Panc1 (cell line): ENCODE measurements around the gene POLR3B. TPM values are rescaled to one million over a fixed set of nuclear protein-coding genes. Genes with fewer than 3 reads are reported as not detected.

ENCODE experiments used
- ATAC-seq: fragments of 200-7000 bp; cut with Tn5 transposase; 2 replicates; pipeline ENCODE4 v1.9.1; 2020; ENCODE audit warnings: mild to moderate bottlenecking, moderate library complexity
- BruUV-seq: library from RNA; stranded (reverse); fragments of 400-500 nt; replicated peaks from 2 replicates; lab custom pipeline; 2021; lab: Mats Ljungman, UMichigan
- CTCF ChIA-PET: fragments of 300-600 bp; sonication (Branson Sonifier 250); formaldehyde crosslinking; loops from one replicate; lab custom pipeline; 2022; ENCODE audit warnings: antibody characterized with exemption; lab: Charles Lee
- POLR2A ChIA-PET: fragments of 300-600 bp; sonication (Branson Sonifier 250); formaldehyde crosslinking; loops from one replicate; lab custom pipeline; 2022; ENCODE audit warnings: antibody characterized with exemption; lab: Charles Lee
- DNase-seq: peaks from one replicate; pipeline ENCODE4 v3.0.0-alpha.2; 2010; ENCODE audit warnings: low read depth, low spot score
- H3K27ac ChIP-seq: 2 replicates; pipeline ENCODE4 v1.5.1; 2011; ENCODE audit warnings: mild to moderate bottlenecking, low read length, inconsistent platforms
- H3K27me3 ChIP-seq: fragments of 200-500 bp; sonication (Bioruptor generic); 2 replicates; pipeline ENCODE4 v1.6.0; 2014; ENCODE audit warnings: low read length, inconsistent platforms; ENCODE audit not compliant: control insufficient read depth, insufficient read depth
- H3K36me3 ChIP-seq: fragments of 200-500 bp; sonication (Bioruptor generic); 2 replicates; pipeline ENCODE4 v1.5.1; 2014; ENCODE audit warnings: inconsistent platforms, mild to moderate bottlenecking, low read length, moderate library complexity; ENCODE audit not compliant: control insufficient read depth, insufficient read depth
- H3K4me1 ChIP-seq: 2 replicates; pipeline ENCODE4 v1.5.1; 2011; ENCODE audit warnings: inconsistent platforms, mild to moderate bottlenecking, low read length, moderate library complexity; ENCODE audit not compliant: control insufficient read depth, insufficient read depth
- H3K4me3 ChIP-seq, 2 experiments: 2 replicates each; pipeline ENCODE4 v1.5.1; 2011 to 2012; ENCODE audit warnings: low read depth in 2 of 2, low read length in 2 of 2, mild to moderate bottlenecking in 2 of 2, inconsistent platforms in 1 of 2, moderate library complexity in 1 of 2
- H3K9me3 ChIP-seq: fragments of 200-500 bp; sonication (Bioruptor generic); 2 replicates; pipeline ENCODE4 v1.5.1; 2014; ENCODE audit warnings: low read depth, mild to moderate bottlenecking, inconsistent platforms, low read length, moderate library complexity; ENCODE audit not compliant: control insufficient read depth, insufficient read depth
- POLR2AphosphoS5 ChIP-seq: IDR thresholded peaks from 2 replicates; pipeline ENCODE4 v1.6.1; 2012; ENCODE audit warnings: mild to moderate bottlenecking, low read depth, low read length, moderate library complexity
- REST ChIP-seq, 2 experiments: IDR thresholded peaks; 2 replicates each; pipeline ENCODE4 v1.6.1; 2011 to 2012; ENCODE audit warnings: low read depth in 2 of 2, control low read depth in 1 of 2, low read length in 1 of 2, mild to moderate bottlenecking in 1 of 2, moderate library complexity in 1 of 2; ENCODE audit not compliant: insufficient read depth in 1 of 2
- SIN3A ChIP-seq: IDR thresholded peaks from 2 replicates; pipeline ENCODE4 v1.6.1; 2012; ENCODE audit warnings: low read depth, mild to moderate bottlenecking, low read length, moderate library complexity, borderline replicate concordance; ENCODE audit not compliant: insufficient read depth
- TCF7L2 ChIP-seq: IDR thresholded peaks from 2 replicates; pipeline ENCODE4 v1.6.1; 2011; ENCODE audit warnings: mild to moderate bottlenecking, low read depth, low read length, inconsistent platforms
- in situ Hi-C: cut with HindIII; loops from 2 replicates; pipeline ENCODE4 v1.10.0; 2016; ENCODE audit warnings: low sequenced_read_pairs, low pct_unique_long_range_greater_than_20kb
- intact Hi-C: fragments of 100-400 bp; cut with micrococcal nuclease; formaldehyde crosslinking; loops from one replicate; pipeline ENCODE4 v1.10.0; 2022; ENCODE audit not compliant: unreplicated experiment
- total RNA-seq: library from RNA; stranded (reverse); gene quantifications from one replicate; pipeline ENCODE4 v1.2.1, GENCODE V29; 2021; ENCODE audit not compliant: unreplicated experiment
- TF ChIP-seq, protein P1 (sequence below): fragments of 450-650 bp; IDR thresholded peaks from 2 replicates; pipeline ENCODE4 v1.5.1; 2017; ENCODE audit warnings: mild to moderate bottlenecking

The POLR3B gene
- total RNA-seq, 1 experiment from 2014 or later: 8.2 TPM

GRCh38 chr12:106392759-106393158 lies 35.2 kb downstream of the POLR3B start:
- Histone ChIP-seq H3K36me3 (no peaks in the 10 kb centered on the region; the same call in 1 of the 2 replicates), H3K27ac (no peak overlapping the region), H3K27me3 (no peaks in the 10 kb centered on the region), H3K4me1 (no peaks in the 10 kb centered on the region), H3K9me3 (no peaks in the 10 kb centered on the region), H3K4me3 (no peak overlapping the region)
- in situ Hi-C loops: no loop called here
- CTCF ChIA-PET: no interaction called here
- ATAC-seq: no peak
- no TSS peak for BruUV-seq
- intact Hi-C loops: no loop called here
- DNase-seq: no peak
- POLR2A ChIA-PET: no interaction called here
- TF ChIP-seq REST (IDR thresholded peaks at IDR 0.05; ENCODE audit: insufficient read depth in 1 of 2, low read depth in 2 of 2, low read length in 1 of 2): no peak
- TF ChIP-seq SIN3A: no peak
- TF ChIP-seq, protein P1, sequence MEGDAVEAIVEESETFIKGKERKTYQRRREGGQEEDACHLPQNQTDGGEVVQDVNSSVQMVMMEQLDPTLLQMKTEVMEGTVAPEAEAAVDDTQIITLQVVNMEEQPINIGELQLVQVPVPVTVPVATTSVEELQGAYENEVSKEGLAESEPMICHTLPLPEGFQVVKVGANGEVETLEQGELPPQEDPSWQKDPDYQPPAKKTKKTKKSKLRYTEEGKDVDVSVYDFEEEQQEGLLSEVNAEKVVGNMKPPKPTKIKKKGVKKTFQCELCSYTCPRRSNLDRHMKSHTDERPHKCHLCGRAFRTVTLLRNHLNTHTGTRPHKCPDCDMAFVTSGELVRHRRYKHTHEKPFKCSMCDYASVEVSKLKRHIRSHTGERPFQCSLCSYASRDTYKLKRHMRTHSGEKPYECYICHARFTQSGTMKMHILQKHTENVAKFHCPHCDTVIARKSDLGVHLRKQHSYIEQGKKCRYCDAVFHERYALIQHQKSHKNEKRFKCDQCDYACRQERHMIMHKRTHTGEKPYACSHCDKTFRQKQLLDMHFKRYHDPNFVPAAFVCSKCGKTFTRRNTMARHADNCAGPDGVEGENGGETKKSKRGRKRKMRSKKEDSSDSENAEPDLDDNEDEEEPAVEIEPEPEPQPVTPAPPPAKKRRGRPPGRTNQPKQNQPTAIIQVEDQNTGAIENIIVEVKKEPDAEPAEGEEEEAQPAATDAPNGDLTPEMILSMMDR: no peak
- no peak for TF ChIP-seq TCF7L2
- TF ChIP-seq POLR2AphosphoS5: no peak

DNA sequence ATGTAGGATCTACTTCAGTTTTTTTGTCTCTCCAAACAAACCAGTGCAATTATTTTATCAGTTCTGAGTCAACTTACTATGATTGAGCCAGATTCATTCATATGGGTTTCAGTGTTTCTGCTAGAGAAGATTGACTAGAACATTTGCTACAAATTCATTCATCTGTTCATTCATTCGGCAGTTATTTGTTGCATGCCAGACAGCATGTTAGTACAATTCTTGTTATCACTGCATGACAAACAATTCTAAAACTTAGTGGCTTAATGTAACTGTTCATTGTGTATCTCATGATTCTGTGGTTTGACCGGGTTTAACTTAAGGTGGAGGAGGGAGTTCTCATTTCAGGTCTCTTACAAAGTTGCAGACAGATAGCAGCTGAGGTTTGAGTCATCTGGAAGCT lies 52.3 kb downstream of the POLR3B start:
- no TSS peak for BruUV-seq
- in situ Hi-C loops (no loop called here), intact Hi-C loops (no loop called here)
- Histone ChIP-seq H3K9me3 (no peaks in the 10 kb centered on the region), H3K4me1 (no peaks in the 10 kb centered on the region), H3K27ac (no peak overlapping the region), H3K36me3 (no peaks in the 10 kb centered on the region; the same call in 1 of the 2 replicates), H3K4me3 (no peak overlapping the region), H3K27me3 (no peaks in the 10 kb centered on the region)
- ChIA-PET CTCF (no interaction called here), POLR2A (no interaction called here)
- TF ChIP-seq TCF7L2 (no peak), POLR2AphosphoS5 (no peak), SIN3A (no peak), REST (IDR thresholded peaks at IDR 0.05; ENCODE audit: insufficient read depth in 1 of 2, low read depth in 2 of 2, low read length in 1 of 2) (no peak)
- TF ChIP-seq, protein P1: no peak
- no peak for ATAC-seq
- DNase-seq: no peak
